PC-9 (cell line): ENCODE results near the gene KATNA1. TPM values are rescaled to one million over a fixed set of nuclear protein-coding genes. Genes with fewer than 3 reads are reported as not detected.
A peak's percentile ranks its signal among the peaks of the same experiment; 100 is the strongest.

Source experiments
- BruUV-seq: library from RNA; stranded (reverse); fragments of 400-500 nt; replicated peaks from 2 replicates; lab custom pipeline; 2021; lab: Mats Ljungman, UMichigan
- CTCF ChIA-PET: fragments of 300-600 bp; sonication (Branson Sonifier 250); formaldehyde crosslinking; loops from one replicate; lab custom pipeline; 2022; ENCODE audit warnings: antibody characterized with exemption; lab: Charles Lee
- POLR2A ChIA-PET: fragments of 300-600 bp; sonication (Branson Sonifier 250); formaldehyde crosslinking; loops from one replicate; lab custom pipeline; 2022; ENCODE audit warnings: antibody characterized with exemption; ENCODE audit not compliant: unreplicated experiment; lab: Charles Lee
- DNase-seq, 2 experiments: peaks; one replicate each; pipeline versions ENCODE4 v3.0.0 to v3.0.0-alpha.2; 2015 to 2022; ENCODE audit warnings: mixed read lengths in 1 of 2
- H2AFZ ChIP-seq: fragments of 200-600 bp; sonication (generic); 2 replicates; pipeline ENCODE4 v1.8.1; 2017; ENCODE audit warnings: antibody characterized with exemption
- H3F3A ChIP-seq: fragments of 200-600 bp; sonication (generic); 2 replicates; pipeline ENCODE4 v1.8.1; 2017; ENCODE audit warnings: antibody characterized with exemption, mild to moderate bottlenecking, low read depth; ENCODE audit not compliant: insufficient read depth
- H3K27ac ChIP-seq: fragments of 200-600 bp; sonication (generic); 2 replicates; pipeline ENCODE4 v1.6.1; 2016; ENCODE audit warnings: mixed run types
- H3K27me3 ChIP-seq: fragments of 200-600 bp; sonication (generic); 2 replicates; pipeline ENCODE4 v1.6.1; 2016; ENCODE audit warnings: low read depth, mixed run types; ENCODE audit not compliant: insufficient read depth
- H3K36me3 ChIP-seq: fragments of 200-600 bp; sonication (generic); 2 replicates; pipeline ENCODE4 v1.6.1; 2016; ENCODE audit warnings: low read depth, mixed run types
- H3K4me1 ChIP-seq: fragments of 200-600 bp; sonication (generic); replicated peaks from 2 replicates; pipeline ENCODE4 v1.6.1; 2016; ENCODE audit warnings: mixed run types; ENCODE audit not compliant: insufficient read depth
- H3K4me2 ChIP-seq: fragments of 200-600 bp; sonication (generic); 2 replicates; pipeline ENCODE4 v1.6.1; 2017; ENCODE audit warnings: mixed run types
- H3K4me3 ChIP-seq: fragments of 200-600 bp; sonication (generic); 2 replicates; pipeline ENCODE4 v1.6.1; 2016; ENCODE audit warnings: mixed run types
- H3K79me2 ChIP-seq: fragments of 200-600 bp; sonication (generic); 2 replicates; pipeline ENCODE4 v1.6.1; 2017; ENCODE audit warnings: low read depth, mixed run types
- H3K9me2 ChIP-seq: fragments of 200-600 bp; sonication (generic); 2 replicates; pipeline ENCODE4 v1.8.1; 2017; ENCODE audit warnings: mild to moderate bottlenecking; ENCODE audit not compliant: insufficient read depth
- H3K9me3 ChIP-seq: fragments of 200-600 bp; sonication (generic); 2 replicates; pipeline ENCODE4 v1.8.1; 2016; ENCODE audit warnings: low read depth; ENCODE audit not compliant: insufficient read depth
- H4K20me1 ChIP-seq: fragments of 200-600 bp; sonication (generic); 2 replicates; pipeline ENCODE4 v1.8.1; 2017; ENCODE audit not compliant: insufficient read depth
- CTCF ChIP-seq: fragments of 200-600 bp; sonication (generic); conservative IDR thresholded peaks from 2 replicates; pipeline ENCODE4 v1.6.1; 2017; ENCODE audit warnings: mixed run types, antibody characterized with exemption, mild to moderate bottlenecking, moderate library complexity
- EZH2 ChIP-seq: fragments of 200-600 bp; sonication (generic); IDR thresholded peaks from 2 replicates; pipeline ENCODE4 v1.8.0; 2017; ENCODE audit warnings: antibody characterized with exemption, low read depth
- intact Hi-C: fragments of 100-400 bp; cut with micrococcal nuclease; formaldehyde crosslinking; loops from one replicate; pipeline ENCODE4 v1.10.0; 2022; ENCODE audit not compliant: unreplicated experiment
- total RNA-seq: library from RNA; stranded (reverse); gene quantifications from 2 replicates; pipeline ENCODE4 v1.2.3, GENCODE V29; 2021

The KATNA1 gene
- total RNA-seq, 1 experiment from 2014 or later: 16.1 TPM

DNA sequence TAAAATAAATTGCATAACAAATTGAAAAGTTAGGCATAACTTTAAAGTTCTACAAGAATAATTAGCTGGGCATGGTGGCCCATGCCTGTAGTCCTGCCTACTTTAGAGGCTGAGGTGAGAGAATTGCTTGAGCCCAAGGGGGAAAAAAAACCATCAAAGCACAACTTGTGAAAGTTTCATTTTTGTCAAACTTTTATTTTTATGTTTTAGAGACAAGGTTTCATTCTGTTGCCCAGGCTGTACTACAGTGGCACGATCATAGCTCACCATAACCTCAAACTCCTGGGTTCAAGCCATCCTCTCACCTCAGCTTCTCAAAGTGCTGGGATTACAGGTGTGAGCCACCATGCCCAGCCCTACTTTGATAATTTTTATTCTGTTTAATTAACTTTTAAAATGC lies 14.2 kb downstream of the KATNA1 start:
- Histone ChIP-seq H3K27me3 (no peaks in the 10 kb centered on the region), H3K4me2 (no peak overlapping the region), H3K79me2 (no peaks in the 10 kb centered on the region), H3K4me1 (no peaks in the 10 kb centered on the region), H4K20me1 (no peaks in the 10 kb centered on the region), H3K4me3 (no peak overlapping the region), H2AFZ (no peak overlapping the region), H3K36me3 (no peaks in the 10 kb centered on the region), H3K27ac (no peak overlapping the region), H3F3A (no peaks in the 10 kb centered on the region), H3K9me2 (no peaks in the 10 kb centered on the region), H3K9me3 (no peaks in the 10 kb centered on the region)
- ChIA-PET POLR2A (no interaction called here), CTCF (no interaction called here)
- BruUV-seq: no TSS peak
- TF ChIP-seq CTCF: no peak
- no peak for TF ChIP-seq EZH2
- intact Hi-C loops: no loop called here
- no peak for DNase-seq

DNA sequence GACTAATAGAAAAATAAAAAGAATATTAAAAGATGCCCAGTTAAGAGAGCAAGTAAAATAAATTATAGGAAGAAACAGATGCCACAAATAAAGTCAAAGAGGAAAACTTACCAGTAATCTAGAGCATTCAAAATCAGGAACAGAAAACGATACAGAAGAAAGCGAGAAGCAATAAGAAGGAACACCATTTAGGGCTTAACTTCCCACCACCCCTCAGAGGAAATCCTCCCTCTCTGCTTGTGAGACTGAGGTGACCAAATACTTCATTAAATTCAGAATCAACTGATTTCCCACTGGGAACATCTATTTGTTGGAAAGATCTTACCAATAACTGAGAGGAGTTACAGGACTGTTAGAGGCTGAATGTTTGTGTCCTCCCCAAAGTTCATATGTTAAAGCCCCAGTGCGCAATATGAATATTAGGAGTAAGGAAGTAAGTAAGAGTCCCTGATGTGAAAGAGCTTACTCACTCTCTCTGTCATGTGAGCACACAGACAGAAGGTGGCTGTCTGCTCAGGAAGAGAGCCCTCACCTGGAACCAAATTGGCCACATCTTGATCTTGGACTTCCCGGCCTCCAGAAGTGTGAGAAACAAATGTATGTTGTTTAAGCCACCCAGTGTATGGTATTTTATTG lies 19.5 kb downstream of the KATNA1 start:
- H3K4me2 ChIP-seq: no peak overlapping the region
- no peaks in the 10 kb centered on the region for H3F3A ChIP-seq
- no peaks in the 10 kb centered on the region for H3K27me3 ChIP-seq
- H3K9me2 ChIP-seq: no peaks in the 10 kb centered on the region
- ChIA-PET POLR2A (no interaction called here), CTCF (no interaction called here)
- no peak overlapping the region for H3K4me3 ChIP-seq
- no TSS peak for BruUV-seq
- DNase-seq: no peak
- peak overlapping the region; percentile 23; the same call in 1 of the 2 replicates for H3K27ac ChIP-seq
- no peaks in the 10 kb centered on the region for H3K36me3 ChIP-seq
- no peaks in the 10 kb centered on the region; the same call in 1 of the 2 replicates for H4K20me1 ChIP-seq
- intact Hi-C loops: no loop called here
- TF ChIP-seq CTCF: no peak
- TF ChIP-seq EZH2: no peak
- H3K79me2 ChIP-seq: no peaks in the 10 kb centered on the region
- no peak overlapping the region for H2AFZ ChIP-seq
- H3K9me3 ChIP-seq: no peaks in the 10 kb centered on the region; the same call in 1 of the 2 replicates
- no peaks in the 10 kb centered on the region for H3K4me1 ChIP-seq

- TF ChIP-seq CTCF (no peak), EZH2 (no peak)
- ChIA-PET POLR2A (no interaction called here), CTCF (interaction anchor here (0.6 kb wide), 1 partner anchor 129 kb away, joined by 4 read pairs; no protein-coding TSS in a partner anchor)
- no peak for DNase-seq
- no peaks in the 10 kb centered on the region for H3F3A ChIP-seq
- H3K9me3 ChIP-seq: no peaks in the 10 kb centered on the region; the same call in 1 of the 2 replicates
- no peaks in the 10 kb centered on the region for H3K79me2 ChIP-seq
- no peak overlapping the region for H3K4me3 ChIP-seq
- H3K36me3 ChIP-seq: no peaks in the 10 kb centered on the region
- intact Hi-C loops: no loop called here
- H4K20me1 ChIP-seq: no peaks in the 10 kb centered on the region; the same call in 1 of the 2 replicates
- H3K27me3 ChIP-seq: no peaks in the 10 kb centered on the region
- H3K9me2 ChIP-seq: no peaks in the 10 kb centered on the region
- H2AFZ ChIP-seq: no peak overlapping the region
- no peaks in the 10 kb centered on the region for H3K4me1 ChIP-seq
- BruUV-seq: no TSS peak
- no peak overlapping the region for H3K27ac ChIP-seq
- H3K4me2 ChIP-seq: no peak overlapping the region
These were observed 20.8 kb downstream of the KATNA1 start for GRCh38 chr6:149627672-149628071.
